H1 (cell line): Measurements from ENCODE around the gene ICAM2.

Source experiments
- CTCF ChIP-seq, 3 experiments: IDR thresholded peaks; 1 replicate in 2 of 3; 2 replicates in 1 of 3; pipeline versions ENCODE4 v1.5.1 to v1.6.1; 2011; ENCODE audit warnings: low read length in 3 of 3, mild to moderate bottlenecking in 3 of 3, inconsistent platforms in 2 of 3, low read depth in 1 of 3, moderate library complexity in 1 of 3; ENCODE audit not compliant: insufficient read depth in 1 of 3; ENCODE audit errors: control extremely low read depth in 1 of 3
- GABPA ChIP-seq: IDR thresholded peaks from 2 replicates; pipeline ENCODE4 v1.6.1; 2011; ENCODE audit warnings: mild to moderate bottlenecking, low read length, moderate library complexity, borderline replicate concordance; ENCODE audit not compliant: insufficient read depth
- POLR2A ChIP-seq, 2 experiments: IDR thresholded peaks; 1 replicate in 1 of 2; 2 replicates in 1 of 2; pipeline ENCODE4 v1.6.1; 2011; ENCODE audit warnings: low read depth in 2 of 2, low read length in 2 of 2, mild to moderate bottlenecking in 2 of 2; ENCODE audit errors: control extremely low read depth in 1 of 2
- SP1 ChIP-seq: IDR thresholded peaks from 2 replicates; pipeline ENCODE4 v1.6.1; 2011; ENCODE audit warnings: low read depth, low read length
- USF2 ChIP-seq: IDR thresholded peaks from 2 replicates; pipeline ENCODE4 v1.6.1; 2011; ENCODE audit warnings: low read length, improper control_type of control experiment

GRCh38 chr17:63986821-63987220, 33.6 kb downstream of the ICAM2 start:
- TF ChIP-seq CTCF (IDR thresholded peaks at IDR 0.05; ENCODE audit: control extremely low read depth in 1 of 3, insufficient read depth in 1 of 3, low read depth in 1 of 3, low read length in 3 of 3) (no peak), POLR2A (IDR thresholded peaks at IDR 0.05; ENCODE audit: control extremely low read depth in 1 of 2, low read depth in 2 of 2, low read length in 2 of 2) (no peak), USF2 (no peak), GABPA (no peak), SP1 (no peak)
